Measurements from ENCODE around the gene EDRF1. TPM values are rescaled to one million over a fixed set of nuclear protein-coding genes. Genes with fewer than 3 reads are reported as not detected.
A peak's percentile ranks its signal among the peaks of the same experiment; 100 is the strongest.

Gene EDRF1
- total and polyA plus RNA-seq, 2 of the 8 experiments (the other 6 are each of a cell fraction or from before 2014, with no cell fraction given), result 19.9 to 37.8 TPM

GRCh38 chr10:125679436-125679835 lies 40.1 kb upstream of the EDRF1 start:
- H3K36me3 ChIP-seq (ENCODE audit: control insufficient read depth in 2 of 4, insufficient read depth in 4 of 4, low read length in 3 of 4), result no peaks in the 10 kb centered on the region
- no peak overlapping the region for H2BK120ac ChIP-seq (replicated peaks; ENCODE audit: low read depth, low read length)
- H3K4me2 ChIP-seq (ENCODE audit: insufficient read depth in 1 of 2, low read depth in 2 of 2, low read length in 2 of 2), result no peak overlapping the region
- H3K79me1 ChIP-seq (ENCODE audit: low read depth, low read length), result no peaks in the 10 kb centered on the region
- no peak overlapping the region for H4K91ac ChIP-seq (replicated peaks; ENCODE audit: insufficient read length, low read length)
- H2AFZ ChIP-seq (ENCODE audit: low read length), result peak overlapping the region; percentile 72
- H3K14ac ChIP-seq (ENCODE audit: insufficient read length), result no peak overlapping the region
- no peaks in the 10 kb centered on the region for H3K79me2 ChIP-seq (ENCODE audit: control insufficient read depth in 1 of 2, insufficient read depth in 2 of 2, low read length in 2 of 2)
- no peak overlapping the region for H2AK5ac ChIP-seq (ENCODE audit: low read depth, low read length)
- H4K5ac ChIP-seq (ENCODE audit: insufficient read length, low read depth, low read length), result no peak overlapping the region
- H4K8ac ChIP-seq (ENCODE audit: extremely low read depth, insufficient read depth, low read length), result no peak overlapping the region
- no peak overlapping the region for H3K27ac ChIP-seq (ENCODE audit: low read depth, low read length)
- H2BK5ac ChIP-seq (ENCODE audit: low read depth, low read length), result no peak overlapping the region
- no peaks in the 10 kb centered on the region; a peak in 1 of 7 replicates for H3K4me1 ChIP-seq (replicated peaks in 1 of 4; ENCODE audit: control insufficient read depth in 3 of 4, insufficient read depth in 4 of 4, low read length in 3 of 4)
- no peak overlapping the region for H3K9ac ChIP-seq (replicated peaks in 1 of 4; ENCODE audit: extremely low read depth in 1 of 4, low read depth in 3 of 4, low read length in 3 of 4)
- no peaks in the 10 kb centered on the region for H3K23me2 ChIP-seq (ENCODE audit: low read depth, low read length)
- H3K23ac ChIP-seq (ENCODE audit: insufficient read length), result no peak overlapping the region
- H4K20me1 ChIP-seq (replicated peaks in 1 of 2; ENCODE audit: control insufficient read depth in 1 of 2, insufficient read depth in 2 of 2, low read length in 2 of 2), result no peaks in the 10 kb centered on the region
- DNase-seq (ENCODE audit: low read depth in 1 of 2, low spot score in 2 of 2) (no peak), FAIRE-seq (no peak)
- H3K18ac ChIP-seq (ENCODE audit: extremely low read depth, low read length), result no peak overlapping the region; the same call in 1 of the 2 replicates
- no peak overlapping the region for H2BK20ac ChIP-seq (ENCODE audit: low read length)
- no peak overlapping the region for H2BK15ac ChIP-seq (ENCODE audit: low read length)
- no peak overlapping the region for H3K56ac ChIP-seq (replicated peaks; ENCODE audit: insufficient read length, low read depth, low read length)
- TF ChIP-seq JUND (IDR thresholded peaks at IDR 0.05; ENCODE audit: low read length) (no peak), YY1 (IDR thresholded peaks at IDR 0.05; ENCODE audit: low read depth, low read length) (no peak), JUN (IDR thresholded peaks at IDR 0.05; ENCODE audit: low read depth, low read length) (no peak), NANOG (IDR thresholded peaks at IDR 0.05; ENCODE audit: insufficient read depth, low read depth, low read length, poor library complexity, severe bottlenecking) (no peak), ASH2L (IDR thresholded peaks at IDR 0.05; ENCODE audit: low read length) (no peak), FOSL1 (IDR thresholded peaks at IDR 0.05; ENCODE audit: insufficient read depth, low read depth, low read length) (no peak), KDM5A (IDR thresholded peaks at IDR 0.05; ENCODE audit: low read length) (no peak), RXRA (IDR thresholded peaks at IDR 0.05; ENCODE audit: insufficient read depth, low read depth, low read length) (no peak)
- ChIA-PET POLR2A (ENCODE audit: partially characterized antibody) (no interaction called here), CTCF (ENCODE audit: partially characterized antibody) (interaction anchor here (1.6 kb wide), 1 partner anchor 231 kb away, joined by 3 read pairs; no protein-coding TSS in a partner anchor)
- H2BK12ac ChIP-seq (ENCODE audit: low read depth, low read length), result no peak overlapping the region
- no peaks in the 10 kb centered on the region for H3K9me3 ChIP-seq (ENCODE audit: insufficient read depth in 2 of 2, low read depth in 1 of 2, low read length in 1 of 2)
- H3K4ac ChIP-seq (replicated peaks; ENCODE audit: insufficient read length, low read depth, low read length), result no peak overlapping the region
- no peaks in the 10 kb centered on the region for H3K27me3 ChIP-seq (replicated peaks in 1 of 4; ENCODE audit: control insufficient read depth in 3 of 4, extremely low read depth in 1 of 4, insufficient read depth in 3 of 4, low read length in 3 of 4)
- WGBS, 2 experiments (ENCODE audit: extremely low coverage in 1 of 2, insufficient coverage in 1 of 2, insufficient read length in 1 of 2, insufficient replicate concordance in 2 of 2, low coverage in 1 of 2, low lambda C conversion rate in 2 of 2, missing lambda C conversion rate in 1 of 2), result 89% methylated on average over 11 of the region's 11 CpGs; no CpG with 5 or more reads in 1 of the 2 experiments
- no peak overlapping the region for H3K4me3 ChIP-seq (ENCODE audit: extremely low read depth in 1 of 4, insufficient read depth in 2 of 4, low read depth in 3 of 4, low read length in 4 of 4)
